Stomach (tissue), 4 donors: ENCODE data around the gene PYGM.

Source experiments
- POLR2AphosphoS5 ChIP-seq, 3 donors: sonication (generic); formaldehyde crosslinking; IDR thresholded peaks; one replicate each; pipeline ENCODE4 v1.6.1; 2016; ENCODE audit warnings: antibody characterized with exemption in 3 of 3
- TF ChIP-seq, protein P1 (sequence below), 7 experiments: fragments of 450-650 bp in 4 of 7; fragments of 200-600 bp in 3 of 7; sonication (generic) in 3 of 7; IDR thresholded peaks; one replicate each; pipeline ENCODE4 v1.5.1; 2016 to 2019; ENCODE audit warnings: antibody characterized with exemption in 7 of 7, control low read depth in 2 of 7, mild to moderate bottlenecking in 1 of 7

- TF ChIP-seq, protein P1, sequence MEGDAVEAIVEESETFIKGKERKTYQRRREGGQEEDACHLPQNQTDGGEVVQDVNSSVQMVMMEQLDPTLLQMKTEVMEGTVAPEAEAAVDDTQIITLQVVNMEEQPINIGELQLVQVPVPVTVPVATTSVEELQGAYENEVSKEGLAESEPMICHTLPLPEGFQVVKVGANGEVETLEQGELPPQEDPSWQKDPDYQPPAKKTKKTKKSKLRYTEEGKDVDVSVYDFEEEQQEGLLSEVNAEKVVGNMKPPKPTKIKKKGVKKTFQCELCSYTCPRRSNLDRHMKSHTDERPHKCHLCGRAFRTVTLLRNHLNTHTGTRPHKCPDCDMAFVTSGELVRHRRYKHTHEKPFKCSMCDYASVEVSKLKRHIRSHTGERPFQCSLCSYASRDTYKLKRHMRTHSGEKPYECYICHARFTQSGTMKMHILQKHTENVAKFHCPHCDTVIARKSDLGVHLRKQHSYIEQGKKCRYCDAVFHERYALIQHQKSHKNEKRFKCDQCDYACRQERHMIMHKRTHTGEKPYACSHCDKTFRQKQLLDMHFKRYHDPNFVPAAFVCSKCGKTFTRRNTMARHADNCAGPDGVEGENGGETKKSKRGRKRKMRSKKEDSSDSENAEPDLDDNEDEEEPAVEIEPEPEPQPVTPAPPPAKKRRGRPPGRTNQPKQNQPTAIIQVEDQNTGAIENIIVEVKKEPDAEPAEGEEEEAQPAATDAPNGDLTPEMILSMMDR (IDR thresholded peaks at IDR 0.05), result no peak
- no peak for TF ChIP-seq POLR2AphosphoS5 (IDR thresholded peaks at IDR 0.05)
These were observed 41.0 kb downstream of the PYGM start for GRCh38 chr11:64718780-64719124.
